Activated naive CD4-positive, alpha-beta T cell treated with anti-CD3 and anti-CD28 coated beads, Interleukin-2, amount 50 U/mL, for 72 hours (primary cell): Measurements from ENCODE around the gene MMEL1. TPM values are rescaled to one million over a fixed set of nuclear protein-coding genes. Genes with fewer than 3 reads are reported as not detected.
A peak's percentile ranks its signal among the peaks of the same experiment; 100 is the strongest.
"Not testable (repeated sequence)": the region's sequence is repeated elsewhere in the genome, so short reads cannot be mapped to it uniquely, and the experiment has no call there.

Source experiments
- ATAC-seq, 2 donors: fragments of 150-1000 bp; cut with Tn5 transposase; 2 replicates each; pipeline ENCODE4 v1.10.0; 2021; ENCODE audit warnings: mild to moderate bottlenecking in 2 of 2, moderate library complexity in 2 of 2
- DNase-seq, 2 donors: peaks; one replicate each; pipeline ENCODE4 v3.0.0; 2021 to 2022; ENCODE audit warnings: low spot score in 2 of 2
- H3K27ac Mint-ChIP-seq, 2 donors: one replicate each; pipeline ENCODE4 v1.8.0; 2022; ENCODE audit warnings: mild to moderate bottlenecking in 2 of 2, mixed read lengths in 2 of 2
- H3K36me3 Mint-ChIP-seq, 2 donors: one replicate each; pipeline ENCODE4 v1.8.0; 2022; ENCODE audit warnings: mixed read lengths in 2 of 2
- H3K9me3 Mint-ChIP-seq, 2 donors: one replicate each; pipeline ENCODE4 v1.8.0; 2022; ENCODE audit warnings: mixed read lengths in 2 of 2
- total RNA-seq, 2 donors: library from RNA; stranded (reverse); gene quantifications; one replicate each; pipeline ENCODE4 v1.2.3, GENCODE V29; 2022

The MMEL1 gene, protein sequence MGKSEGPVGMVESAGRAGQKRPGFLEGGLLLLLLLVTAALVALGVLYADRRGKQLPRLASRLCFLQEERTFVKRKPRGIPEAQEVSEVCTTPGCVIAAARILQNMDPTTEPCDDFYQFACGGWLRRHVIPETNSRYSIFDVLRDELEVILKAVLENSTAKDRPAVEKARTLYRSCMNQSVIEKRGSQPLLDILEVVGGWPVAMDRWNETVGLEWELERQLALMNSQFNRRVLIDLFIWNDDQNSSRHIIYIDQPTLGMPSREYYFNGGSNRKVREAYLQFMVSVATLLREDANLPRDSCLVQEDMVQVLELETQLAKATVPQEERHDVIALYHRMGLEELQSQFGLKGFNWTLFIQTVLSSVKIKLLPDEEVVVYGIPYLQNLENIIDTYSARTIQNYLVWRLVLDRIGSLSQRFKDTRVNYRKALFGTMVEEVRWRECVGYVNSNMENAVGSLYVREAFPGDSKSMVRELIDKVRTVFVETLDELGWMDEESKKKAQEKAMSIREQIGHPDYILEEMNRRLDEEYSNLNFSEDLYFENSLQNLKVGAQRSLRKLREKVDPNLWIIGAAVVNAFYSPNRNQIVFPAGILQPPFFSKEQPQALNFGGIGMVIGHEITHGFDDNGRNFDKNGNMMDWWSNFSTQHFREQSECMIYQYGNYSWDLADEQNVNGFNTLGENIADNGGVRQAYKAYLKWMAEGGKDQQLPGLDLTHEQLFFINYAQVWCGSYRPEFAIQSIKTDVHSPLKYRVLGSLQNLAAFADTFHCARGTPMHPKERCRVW
- 1 to 10 TPM; 1.4 to 2.5 TPM for total RNA-seq

DNA sequence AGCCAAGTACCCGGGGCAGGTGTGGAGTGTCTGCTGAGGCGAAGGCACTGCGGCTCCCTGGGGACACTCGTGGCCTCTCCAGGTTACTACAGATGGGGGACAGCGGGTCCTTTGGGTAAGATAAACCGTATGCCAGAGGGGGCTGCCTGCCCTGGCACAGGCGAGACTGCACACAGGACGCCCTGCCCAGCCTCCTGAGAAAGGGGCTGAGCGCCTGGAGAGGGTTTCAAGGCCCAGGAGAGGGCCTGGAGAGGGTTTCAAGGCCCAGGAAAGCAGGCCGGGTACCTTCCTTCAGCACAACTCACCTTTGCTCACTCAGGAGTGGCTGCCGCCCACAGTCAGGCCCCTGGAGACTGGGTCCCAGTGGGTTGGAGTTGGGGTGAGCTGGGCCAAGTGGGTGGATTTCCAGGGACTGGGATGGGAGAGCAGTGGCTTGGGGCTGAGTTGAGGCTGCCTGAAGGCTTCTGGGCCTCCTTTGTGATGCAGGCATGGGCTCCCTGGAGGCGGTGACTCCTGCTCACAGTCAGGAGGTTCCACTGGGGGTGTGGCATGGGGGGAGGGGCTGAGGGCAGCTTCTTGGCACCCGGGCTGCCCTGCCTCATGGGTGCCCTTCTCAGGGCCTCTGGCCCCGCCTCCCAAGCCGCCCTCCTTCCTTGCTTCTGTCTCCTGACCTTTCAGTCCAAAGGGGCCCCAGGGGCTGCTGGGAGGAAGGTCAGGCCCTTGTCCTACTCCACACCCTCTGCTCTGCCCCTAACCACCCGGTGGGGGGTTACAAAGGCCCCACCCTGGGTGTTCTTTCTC lies at the start of gene MMEL1:
MMEL1 (minus strand) TSS at position 456 of the 801 bp plus-strand sequence. CDS start 3,532 bp downstream, outside the sequence.
- ATAC-seq (no peak), DNase-seq (no peak)
- Mint-ChIP-seq H3K27ac (no peak within 1 kb of the TSS), H3K9me3 (peaks cover 8 to 19% of the 10 kb centered on the region in 2 donors), H3K36me3 (peaks cover 8 to 24% of the 10 kb centered on the region in 2 donors)

DNA sequence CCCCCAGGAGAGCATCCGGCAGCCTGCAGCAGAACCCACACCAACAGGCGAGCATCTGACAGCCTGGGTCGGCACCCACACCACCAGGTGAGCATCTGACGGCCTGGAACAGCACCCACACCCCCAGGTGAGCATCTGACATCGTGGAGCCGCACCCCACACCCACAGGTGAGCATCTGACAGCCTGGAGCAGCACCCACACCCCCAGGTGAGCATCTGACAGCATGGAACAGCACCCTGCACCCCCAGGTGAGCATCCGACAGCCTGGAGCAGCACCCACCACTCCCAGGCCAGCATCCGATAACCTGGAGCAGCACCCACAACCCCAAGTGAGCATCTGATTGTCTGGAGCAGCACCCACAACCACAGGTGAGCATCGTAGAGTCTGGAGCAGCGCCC lies 43.9 kb upstream of the MMEL1 start:
- H3K27ac Mint-ChIP-seq, H3K36me3 Mint-ChIP-seq, ATAC-seq: not testable (repeated sequence)

DNA sequence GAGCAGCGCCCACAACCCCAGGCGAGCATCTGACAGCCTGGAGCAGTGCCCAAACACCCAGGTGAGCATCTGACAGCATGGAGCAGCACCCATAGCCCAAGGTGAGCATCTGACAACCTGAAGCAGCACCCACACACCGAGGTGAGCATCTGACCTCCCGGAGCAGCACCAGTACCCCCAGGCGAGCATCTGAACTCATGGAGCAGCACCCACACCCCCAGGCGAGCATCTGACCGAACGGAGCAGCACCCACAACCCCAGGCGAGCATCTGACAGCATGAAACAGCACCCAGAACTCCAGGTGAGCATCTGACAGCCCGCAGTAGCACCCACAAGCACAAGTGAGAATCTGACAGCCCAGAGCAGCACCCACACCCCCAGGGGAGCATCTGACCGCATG lies 38.8 kb upstream of the MMEL1 start:
- H3K9me3 Mint-ChIP-seq, H3K27ac Mint-ChIP-seq, DNase-seq, ATAC-seq, H3K36me3 Mint-ChIP-seq: not testable (repeated sequence)

More for the DNA sequence above, 43.9 kb upstream of the MMEL1 start:
- DNase-seq, H3K9me3 Mint-ChIP-seq: not testable (repeated sequence)

DNA sequence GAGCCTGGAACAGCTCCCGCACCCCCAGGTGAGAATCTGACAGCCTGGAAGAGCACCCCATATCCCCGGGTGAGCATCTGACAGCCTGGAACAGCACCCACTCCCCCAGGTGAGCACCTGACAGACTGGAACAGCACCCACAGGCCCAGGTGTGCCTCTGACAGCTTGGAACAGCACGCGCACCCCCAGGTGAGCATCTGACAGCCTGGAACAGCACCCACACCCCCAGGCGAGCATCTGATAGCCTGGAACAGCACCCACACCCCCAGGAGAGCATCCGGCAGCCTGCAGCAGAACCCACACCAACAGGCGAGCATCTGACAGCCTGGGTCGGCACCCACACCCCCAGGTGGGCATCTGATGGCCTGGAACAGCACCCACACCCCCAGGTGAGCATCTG lies 27.0 kb upstream of the MMEL1 start:
- H3K9me3 Mint-ChIP-seq, H3K36me3 Mint-ChIP-seq, H3K27ac Mint-ChIP-seq, ATAC-seq: not testable (repeated sequence)
- peak; percentile 4 to 67 for DNase-seq

DNA sequence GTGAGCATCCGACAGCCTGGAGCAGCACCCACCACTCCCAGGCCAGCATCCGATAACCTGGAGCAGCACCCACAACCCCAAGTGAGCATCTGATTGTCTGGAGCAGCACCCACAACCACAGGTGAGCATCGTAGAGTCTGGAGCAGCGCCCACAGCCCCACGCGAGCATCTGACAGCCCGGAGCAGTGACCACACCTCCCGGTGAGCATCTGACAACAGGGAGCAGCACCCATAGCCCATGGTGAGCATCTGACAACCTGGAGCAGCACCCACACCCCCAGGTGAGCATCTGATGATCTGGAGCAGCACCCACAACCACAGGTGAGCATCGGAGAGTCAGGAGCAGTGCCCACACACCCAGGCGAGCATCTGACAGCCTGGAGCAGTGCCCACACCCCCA lies 25.1 kb upstream of the MMEL1 start:
- ATAC-seq, H3K27ac Mint-ChIP-seq, H3K36me3 Mint-ChIP-seq, H3K9me3 Mint-ChIP-seq: not testable (repeated sequence)
- peak in 1 of 2 donors; percentile 62 for DNase-seq

DNA sequence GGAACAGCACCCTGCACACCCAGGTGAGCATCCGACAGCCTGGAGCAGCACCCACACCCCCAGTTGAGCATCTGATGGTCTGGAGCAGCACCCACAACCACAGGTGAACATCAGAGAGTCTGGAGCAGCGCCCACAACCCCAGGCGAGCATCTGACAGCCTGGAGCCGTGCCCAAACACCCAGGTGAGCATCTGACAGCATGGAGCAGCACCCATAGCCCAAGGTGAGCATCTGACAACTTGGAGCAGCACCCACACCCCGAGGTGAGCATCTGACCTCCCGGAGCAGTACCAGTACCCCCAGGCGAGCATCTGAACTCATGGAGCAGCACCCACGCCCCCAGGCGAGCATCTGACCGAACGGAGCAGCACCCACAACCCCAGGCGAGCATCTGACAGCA lies 24.3 kb upstream of the MMEL1 start:
- not testable (repeated sequence) for H3K36me3 Mint-ChIP-seq, ATAC-seq, H3K9me3 Mint-ChIP-seq, H3K27ac Mint-ChIP-seq
- DNase-seq, result peak; percentile 2 to 54

DNA sequence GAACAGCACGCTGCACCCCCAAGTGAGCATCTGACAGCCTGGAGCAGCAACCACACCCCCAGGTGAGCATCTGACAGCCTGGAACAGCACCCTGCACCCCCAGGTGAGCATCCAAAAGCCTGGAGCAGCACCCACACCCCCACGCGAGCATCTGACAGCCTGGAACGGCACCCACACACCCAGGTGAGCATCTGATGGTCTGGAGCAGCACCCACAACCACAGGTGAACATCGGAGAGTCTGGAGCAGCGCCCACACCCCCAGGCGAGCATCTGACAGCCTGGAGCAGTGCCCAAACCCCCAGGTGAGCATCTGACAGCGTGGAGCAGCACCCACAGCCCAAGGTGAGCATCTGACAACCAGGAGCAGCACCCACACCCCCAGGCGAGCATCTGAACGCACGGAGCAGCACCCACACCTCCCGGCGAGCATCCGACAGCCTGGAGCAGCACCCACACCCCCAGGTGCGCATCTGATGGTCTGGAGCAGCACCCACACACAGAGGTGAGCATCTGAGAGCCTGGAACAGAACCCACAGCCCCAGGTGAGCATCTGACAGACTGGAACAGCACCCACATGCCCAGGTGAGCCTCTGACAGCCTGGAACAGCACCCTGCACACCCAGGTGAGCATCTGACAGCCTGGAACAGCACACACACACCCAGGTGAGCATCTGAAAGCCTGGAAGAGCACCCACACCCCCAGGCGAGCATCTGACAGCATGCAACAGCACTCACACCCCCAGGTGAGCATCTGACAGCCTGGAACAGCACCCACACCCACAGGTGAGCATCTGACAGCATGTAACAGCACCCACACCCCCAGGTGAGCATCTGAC lies 23.0 kb upstream of the MMEL1 start:
- DNase-seq, result peak in 1 of 2 donors; percentile 5
- not testable (repeated sequence) for ATAC-seq

DNA sequence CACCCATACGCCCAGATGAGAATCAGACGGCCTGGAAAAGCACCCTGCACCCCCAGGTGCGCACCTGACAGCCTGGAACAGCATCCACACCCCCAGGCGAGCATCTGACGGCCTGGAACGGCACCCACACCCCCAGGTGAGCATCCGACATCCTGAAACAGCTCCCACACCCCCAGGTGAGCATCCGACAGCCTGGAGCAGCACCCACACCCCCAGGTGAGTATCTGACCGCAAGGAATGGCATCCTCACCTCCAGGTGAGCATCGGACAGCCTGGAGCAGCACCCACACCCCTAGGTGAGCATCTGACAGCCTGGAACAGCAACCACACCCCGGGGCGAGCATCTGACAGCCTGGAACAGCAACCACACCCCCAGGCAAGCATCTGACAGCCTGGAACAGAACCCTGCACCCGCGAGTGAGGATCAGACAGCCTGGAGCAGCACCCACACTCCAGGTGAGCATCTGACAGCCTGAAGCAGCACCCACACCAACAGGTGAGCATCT lies 21.7 kb upstream of the MMEL1 start:
- H3K27ac Mint-ChIP-seq, result peak overlapping the region; percentile 7 to 31
- not testable (repeated sequence) for DNase-seq, H3K9me3 Mint-ChIP-seq, H3K36me3 Mint-ChIP-seq, ATAC-seq

More for the DNA sequence above, 23.0 kb upstream of the MMEL1 start:
- H3K36me3 Mint-ChIP-seq, H3K9me3 Mint-ChIP-seq: not testable (repeated sequence)
- peak overlapping the region in 1 of 2 donors; percentile 36 for H3K27ac Mint-ChIP-seq

DNA sequence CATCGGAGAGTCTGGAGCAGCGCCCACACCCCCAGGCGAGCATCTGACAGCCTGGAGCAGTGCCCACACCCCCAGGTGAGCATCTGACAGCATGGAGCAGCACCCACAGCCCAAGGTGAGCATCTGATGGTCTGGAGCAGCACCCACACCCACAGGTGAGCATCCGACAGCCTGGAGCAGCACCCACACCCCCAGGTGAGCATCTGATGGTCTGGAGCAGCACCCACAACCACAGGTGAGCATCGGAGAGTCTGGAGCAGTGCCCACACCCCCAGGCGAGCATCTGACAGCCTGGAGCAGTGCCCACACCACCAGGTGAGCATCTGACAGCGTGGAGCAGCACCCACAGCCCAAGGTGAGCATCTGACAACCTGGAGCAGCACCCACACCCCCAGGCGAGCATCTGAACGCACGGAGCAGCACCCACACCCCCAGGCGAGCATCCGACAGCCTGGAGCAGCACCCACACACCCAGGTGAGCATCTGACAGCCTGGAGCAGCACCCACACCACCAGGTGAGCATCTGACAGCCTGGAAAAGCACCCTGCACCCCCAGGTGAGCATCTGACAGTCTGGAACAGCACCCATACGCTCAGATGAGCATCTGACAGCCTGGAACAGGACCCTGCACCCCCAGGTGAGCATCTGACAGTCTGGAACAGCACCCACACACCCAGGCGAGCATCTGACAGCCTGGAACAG lies 21.1 kb upstream of the MMEL1 start:
- ATAC-seq, H3K9me3 Mint-ChIP-seq, H3K36me3 Mint-ChIP-seq, DNase-seq: not testable (repeated sequence)
- peak overlapping the region in 1 of 2 donors; percentile 7 for H3K27ac Mint-ChIP-seq

DNA sequence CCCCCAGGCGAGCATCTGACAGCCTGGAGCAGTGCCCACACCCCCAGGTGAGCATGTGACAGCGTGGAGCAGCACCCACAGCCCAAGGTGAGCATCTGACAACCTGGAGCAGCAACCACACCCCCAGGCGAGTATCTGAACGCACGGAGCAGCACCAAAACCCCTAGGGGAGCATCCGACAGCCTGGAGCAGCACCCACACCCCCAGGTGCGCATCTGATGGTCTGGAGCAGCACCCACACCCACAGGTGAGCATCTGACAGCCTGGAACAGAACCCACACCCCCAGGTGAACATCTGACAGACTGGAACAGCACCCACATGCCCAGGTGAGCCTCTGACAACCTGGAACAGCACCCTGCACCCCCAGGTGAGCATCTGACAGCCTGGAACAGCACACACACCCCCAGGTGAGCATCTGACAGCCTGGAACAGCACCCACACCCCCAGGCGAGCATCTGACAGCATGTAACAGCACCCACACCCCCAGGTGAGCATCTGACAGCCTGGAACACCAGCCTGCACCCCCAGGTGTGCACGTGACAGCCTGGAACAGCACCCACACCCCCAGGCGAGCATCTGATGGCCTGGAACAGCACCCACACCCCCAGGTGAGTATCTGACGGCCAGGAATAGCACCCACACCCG lies 20.2 kb upstream of the MMEL1 start:
- not testable (repeated sequence) for H3K9me3 Mint-ChIP-seq, ATAC-seq

DNA sequence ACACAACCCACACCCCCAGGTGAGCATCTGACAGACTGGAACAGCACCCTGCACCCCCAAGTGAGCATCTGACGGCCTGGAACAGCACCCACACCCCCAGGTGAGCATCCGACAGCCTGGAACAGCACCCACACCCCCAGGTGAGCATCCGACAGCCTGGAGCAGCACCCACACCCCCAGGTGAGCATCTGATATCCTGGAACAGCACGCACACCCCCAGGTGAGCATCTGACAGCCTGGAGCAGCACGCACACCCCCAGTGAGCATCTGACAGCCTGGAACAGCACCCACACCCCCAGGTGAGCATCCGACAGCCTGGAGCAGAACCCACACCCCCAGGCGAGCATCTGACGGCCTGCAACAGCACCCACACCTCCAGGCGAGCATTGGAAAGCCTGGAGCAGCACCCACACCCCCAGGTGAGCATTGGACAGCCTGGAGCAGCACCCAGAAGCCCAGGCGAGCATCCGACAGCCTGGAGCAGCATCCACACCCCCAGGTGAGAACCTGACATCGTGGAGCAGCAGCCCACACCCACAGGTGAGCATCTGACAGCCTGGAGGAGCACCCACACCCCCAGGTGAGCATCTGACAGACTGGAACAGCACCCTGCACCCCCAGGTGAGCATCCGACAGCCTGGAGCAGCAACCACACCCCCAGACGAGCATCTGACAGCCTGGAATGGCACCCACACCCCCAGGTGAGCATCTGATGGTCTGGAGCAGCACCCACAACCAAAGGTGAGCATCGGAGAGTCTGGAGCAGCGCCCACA lies 19.5 kb upstream of the MMEL1 start:
- DNase-seq, H3K9me3 Mint-ChIP-seq, H3K36me3 Mint-ChIP-seq, ATAC-seq: not testable (repeated sequence)
- peak overlapping the region in 1 of 2 donors; percentile 17 for H3K27ac Mint-ChIP-seq

More for the DNA sequence above, 20.2 kb upstream of the MMEL1 start:
- DNase-seq, H3K36me3 Mint-ChIP-seq: not testable (repeated sequence)
- H3K27ac Mint-ChIP-seq, result peak overlapping the region in 1 of 2 donors; percentile 7

DNA sequence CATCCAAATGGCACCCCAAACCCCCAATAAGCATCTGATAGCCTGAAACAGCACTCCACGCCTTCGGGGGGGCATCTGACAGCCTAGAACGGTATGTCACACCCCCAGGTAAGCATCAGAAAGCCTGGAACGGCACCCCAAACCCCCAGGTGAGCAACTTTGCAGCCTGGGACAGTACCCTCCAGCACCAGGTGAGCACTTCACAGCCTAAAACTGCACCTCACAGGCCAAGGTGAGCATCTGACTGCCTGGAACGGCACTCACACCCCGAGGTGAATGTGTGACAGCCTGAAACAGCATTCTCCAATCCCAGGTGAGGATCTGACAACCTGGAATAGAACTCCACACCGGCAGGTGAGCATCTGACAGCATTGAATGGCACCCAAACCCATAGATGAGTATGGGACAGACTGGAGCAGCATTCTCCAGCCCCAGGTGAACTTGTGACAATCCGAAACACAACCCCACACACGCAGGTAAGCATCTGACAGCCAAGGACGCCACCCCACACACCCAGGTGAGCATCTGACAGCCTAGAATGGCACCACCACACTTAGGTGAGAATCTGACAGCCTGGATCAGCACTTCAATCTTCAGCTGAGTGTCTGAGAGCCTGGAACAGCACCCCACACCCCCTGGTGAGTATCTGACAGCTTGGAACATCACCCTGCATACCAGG lies 18.3 kb upstream of the MMEL1 start:
- Mint-ChIP-seq H3K27ac (no peak overlapping the region), H3K36me3 (peaks cover 13 to 15% of the 10 kb centered on the region in 2 donors), H3K9me3 (peaks cover 4 to 20% of the 10 kb centered on the region in 2 donors)
- DNase-seq, result no peak
- no peak for ATAC-seq

DNA sequence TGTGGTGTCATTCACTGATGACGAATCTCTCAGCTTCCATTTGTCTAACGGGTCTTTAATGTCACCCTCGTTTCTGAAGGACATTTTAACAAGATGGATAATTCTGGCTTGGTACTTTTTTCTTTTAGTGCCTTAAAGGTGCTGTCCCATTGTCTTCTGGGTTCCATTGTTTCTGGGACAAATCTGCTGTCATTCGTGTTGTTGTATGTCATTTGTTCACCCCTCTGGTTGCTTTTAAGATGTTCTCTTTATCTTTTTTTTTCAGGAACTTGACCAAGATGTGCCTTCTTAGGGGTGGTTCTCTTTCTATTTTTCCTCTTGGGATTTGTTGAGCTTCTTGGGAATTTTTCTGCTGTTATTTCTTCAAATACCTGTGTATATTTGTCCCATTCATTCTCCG lies 14.0 kb upstream of the MMEL1 start:
- no peak overlapping the region for H3K27ac Mint-ChIP-seq
- DNase-seq (no peak), ATAC-seq (no peak)
- peaks cover 13 to 15% of the 10 kb centered on the region in 2 donors for H3K36me3 Mint-ChIP-seq
- peaks cover 4 to 24% of the 10 kb centered on the region in 2 donors for H3K9me3 Mint-ChIP-seq

DNA sequence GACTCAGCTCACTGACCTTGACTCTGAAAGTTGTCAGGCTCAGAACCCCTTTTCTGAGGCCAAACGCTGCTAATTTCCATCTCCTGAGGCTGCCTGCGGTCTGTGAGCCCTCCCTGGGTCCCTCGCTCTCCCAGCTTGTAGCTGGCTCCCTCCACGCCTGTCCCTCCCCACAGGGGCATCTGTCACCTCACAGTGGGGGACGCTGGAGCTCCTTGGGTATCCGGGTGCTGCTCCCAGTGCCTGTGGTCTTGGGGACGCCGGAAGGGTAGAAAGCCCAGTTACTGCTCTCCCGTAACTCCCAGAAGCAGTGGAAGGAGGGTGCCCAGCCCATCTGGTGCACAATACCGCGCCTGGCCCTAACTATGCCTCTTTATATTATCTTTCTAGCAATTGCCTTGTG lies 13.0 kb upstream of the MMEL1 start:
- H3K27ac Mint-ChIP-seq, result no peak overlapping the region
- H3K36me3 Mint-ChIP-seq, result peaks cover 13 to 15% of the 10 kb centered on the region in 2 donors
- peaks cover 4 to 24% of the 10 kb centered on the region in 2 donors for H3K9me3 Mint-ChIP-seq
- no peak for DNase-seq
- no peak for ATAC-seq
